ENCODE measurements around the gene ITPR1.

Gene ITPR1

GRCh38 chr3:4591669-4592068, 98.5 kb downstream of the ITPR1 start:
- H3K4me2 ChIP-seq (ENCODE audit: low read length) = no peak overlapping the region
- no peaks in the 10 kb centered on the region for H3K9me3 ChIP-seq (ENCODE audit: low read length)
- H3K9me2 ChIP-seq (ENCODE audit: low read depth, low read length) = no peaks in the 10 kb centered on the region
- H3K79me2 ChIP-seq (ENCODE audit: insufficient read depth, low read length) = no peaks in the 10 kb centered on the region
- H3K4me3 ChIP-seq (ENCODE audit: low read depth, low read length, poor library complexity, severe bottlenecking) = no peak overlapping the region
- TF ChIP-seq CTCF (IDR thresholded peaks at IDR 0.05; ENCODE audit: low read length) (no peak), EZH2 (IDR thresholded peaks at IDR 0.05; ENCODE audit: borderline replicate concordance, low read length) (no peak)
- H3F3A ChIP-seq (ENCODE audit: insufficient read depth, low read length) = no peaks in the 10 kb centered on the region
- no peaks in the 10 kb centered on the region for H4K20me1 ChIP-seq (ENCODE audit: insufficient read depth, low read length)
- no peaks in the 10 kb centered on the region for H3K36me3 ChIP-seq (ENCODE audit: insufficient read depth, low read length)
- no peak overlapping the region for H2AFZ ChIP-seq (ENCODE audit: low read length)
- no peak overlapping the region for H3K9ac ChIP-seq (ENCODE audit: low read length)
- no peaks in the 10 kb centered on the region for H3K4me1 ChIP-seq (ENCODE audit: insufficient read depth, low read length, severe bottlenecking)
- H3K27ac ChIP-seq (ENCODE audit: low read depth, low read length, poor library complexity, severe bottlenecking) = no peak overlapping the region
- no peaks in the 10 kb centered on the region for H3K27me3 ChIP-seq (ENCODE audit: insufficient read depth, low read length)

GRCh38 chr3:4593014-4593413, 99.9 kb downstream of the ITPR1 start:
- Histone ChIP-seq H3K9ac (ENCODE audit: low read length) (no peak overlapping the region), H3K36me3 (ENCODE audit: insufficient read depth, low read length) (no peaks in the 10 kb centered on the region), H3K9me3 (ENCODE audit: low read length) (no peaks in the 10 kb centered on the region), H3K4me3 (ENCODE audit: low read depth, low read length, poor library complexity, severe bottlenecking) (no peak overlapping the region), H3K9me2 (ENCODE audit: low read depth, low read length) (no peaks in the 10 kb centered on the region), H4K20me1 (ENCODE audit: insufficient read depth, low read length) (no peaks in the 10 kb centered on the region), H3K4me2 (ENCODE audit: low read length) (no peak overlapping the region), H3F3A (ENCODE audit: insufficient read depth, low read length) (no peaks in the 10 kb centered on the region), H3K4me1 (ENCODE audit: insufficient read depth, low read length, severe bottlenecking) (no peaks in the 10 kb centered on the region), H3K79me2 (ENCODE audit: insufficient read depth, low read length) (no peaks in the 10 kb centered on the region), H3K27me3 (ENCODE audit: insufficient read depth, low read length) (no peaks in the 10 kb centered on the region), H3K27ac (ENCODE audit: low read depth, low read length, poor library complexity, severe bottlenecking) (no peak overlapping the region), H2AFZ (ENCODE audit: low read length) (no peak overlapping the region)
- TF ChIP-seq EZH2 (IDR thresholded peaks at IDR 0.05; ENCODE audit: borderline replicate concordance, low read length) = no peak
- no peak for TF ChIP-seq CTCF (IDR thresholded peaks at IDR 0.05; ENCODE audit: low read length)

GRCh38 chr3:4595710-4596113, 102.6 kb downstream of the ITPR1 start:
- H3K27ac ChIP-seq (ENCODE audit: low read depth, low read length, poor library complexity, severe bottlenecking) = no peak overlapping the region
- TF ChIP-seq CTCF (IDR thresholded peaks at IDR 0.05; ENCODE audit: low read length) (no peak), EZH2 (IDR thresholded peaks at IDR 0.05; ENCODE audit: borderline replicate concordance, low read length) (no peak)
- no peak overlapping the region for H3K9ac ChIP-seq (ENCODE audit: low read length)
- no peak overlapping the region for H3K4me3 ChIP-seq (ENCODE audit: low read depth, low read length, poor library complexity, severe bottlenecking)
- no peak overlapping the region for H2AFZ ChIP-seq (ENCODE audit: low read length)
- H3K9me2 ChIP-seq (ENCODE audit: low read depth, low read length) = no peaks in the 10 kb centered on the region
- H4K20me1 ChIP-seq (ENCODE audit: insufficient read depth, low read length) = no peaks in the 10 kb centered on the region
- H3F3A ChIP-seq (ENCODE audit: insufficient read depth, low read length) = no peaks in the 10 kb centered on the region
- no peaks in the 10 kb centered on the region for H3K27me3 ChIP-seq (ENCODE audit: insufficient read depth, low read length)
- H3K4me2 ChIP-seq (ENCODE audit: low read length) = no peak overlapping the region
- no peaks in the 10 kb centered on the region for H3K4me1 ChIP-seq (ENCODE audit: insufficient read depth, low read length, severe bottlenecking)
- H3K36me3 ChIP-seq (ENCODE audit: insufficient read depth, low read length) = no peaks in the 10 kb centered on the region
- no peaks in the 10 kb centered on the region for H3K79me2 ChIP-seq (ENCODE audit: insufficient read depth, low read length)
- H3K9me3 ChIP-seq (ENCODE audit: low read length) = no peaks in the 10 kb centered on the region; the same call in 1 of the 2 replicates
